CD8-positive, alpha-beta memory T cell (primary cell): Measurements from ENCODE around the gene VMP1. TPM values are rescaled to one million over a fixed set of nuclear protein-coding genes. Genes with fewer than 3 reads are reported as not detected.
"Not testable (repeated sequence)": the region's sequence is repeated elsewhere in the genome, so short reads cannot be mapped to it uniquely, and the experiment has no call there.

ENCODE experiments used
- CTCF ChIA-PET: fragments of 350-600 bp; sonication (Branson Sonifier 250); formaldehyde crosslinking; loops from one replicate; lab custom pipeline; 2021; ENCODE audit warnings: antibody characterized with exemption; lab: Charles Lee
- POLR2A ChIA-PET: fragments of 350-600 bp; sonication (Branson Sonifier 250); formaldehyde crosslinking; loops from one replicate; lab custom pipeline; 2021; ENCODE audit warnings: antibody characterized with exemption; lab: Charles Lee
- DNase-seq, 5 donors: peaks; one replicate each; pipeline versions ENCODE4 v3.0.0 to v3.0.0-alpha.2; 2020 to 2022; ENCODE audit warnings: mixed read lengths in 1 of 5
- H3K27ac ChIP-seq: one replicate; pipeline ENCODE4 v1.7.0; 2013; ENCODE audit warnings: low read depth, mild to moderate bottlenecking, low read length, moderate library complexity
- H3K27me3 ChIP-seq: 2 replicates; pipeline ENCODE4 v1.7.0; 2013; ENCODE audit warnings: low read length, mild to moderate bottlenecking; ENCODE audit not compliant: insufficient read depth, poor library complexity, severe bottlenecking
- H3K36me3 ChIP-seq: 2 replicates; pipeline ENCODE4 v1.7.0; 2013; ENCODE audit warnings: mild to moderate bottlenecking, low read length, moderate library complexity; ENCODE audit not compliant: insufficient read depth
- H3K4me1 ChIP-seq: 2 replicates; pipeline ENCODE4 v1.7.0; 2013; ENCODE audit warnings: mild to moderate bottlenecking, low read length, moderate library complexity; ENCODE audit not compliant: insufficient read depth
- H3K4me3 ChIP-seq: 2 replicates; pipeline ENCODE4 v1.7.0; 2013; ENCODE audit warnings: mild to moderate bottlenecking, low read length
- H3K9me3 ChIP-seq: 2 replicates; pipeline ENCODE4 v1.7.0; 2013; ENCODE audit warnings: mild to moderate bottlenecking, low read length
- H3K27ac Mint-ChIP-seq, 8 donors: one replicate each; pipeline ENCODE4 v1.8.0; 2020 to 2021; ENCODE audit warnings: mixed read lengths in 8 of 8, mild to moderate bottlenecking in 6 of 8, inconsistent platforms in 3 of 8, moderate library complexity in 3 of 8
- H3K27me3 Mint-ChIP-seq, 2 donors: one replicate each; pipeline ENCODE4 v1.8.0; 2020 to 2021; ENCODE audit warnings: mixed read lengths in 2 of 2, mild to moderate bottlenecking in 1 of 2, moderate library complexity in 1 of 2
- H3K36me3 Mint-ChIP-seq, 3 donors: one replicate each; pipeline ENCODE4 v1.8.0; 2020 to 2021; ENCODE audit warnings: mixed read lengths in 3 of 3, inconsistent platforms in 1 of 3, mild to moderate bottlenecking in 1 of 3
- H3K4me1 Mint-ChIP-seq, 3 donors: one replicate each; pipeline ENCODE4 v1.8.0; 2020 to 2021; ENCODE audit warnings: mixed read lengths in 3 of 3, inconsistent platforms in 1 of 3, mild to moderate bottlenecking in 1 of 3
- H3K4me3 Mint-ChIP-seq, 7 donors: one replicate each; pipeline ENCODE4 v1.8.0; 2020 to 2021; ENCODE audit warnings: mixed read lengths in 7 of 7, mild to moderate bottlenecking in 6 of 7, moderate library complexity in 4 of 7, inconsistent platforms in 2 of 7
- H3K9me3 Mint-ChIP-seq, 5 donors: one replicate each; pipeline ENCODE4 v1.8.0; 2020 to 2022; ENCODE audit warnings: mixed read lengths in 5 of 5, mild to moderate bottlenecking in 3 of 5, moderate library complexity in 2 of 5, inconsistent platforms in 1 of 5
- polyA plus RNA-seq: library from polyadenylated mRNA; unstranded; fragments of 300-500 nt; fragmentation: Illumina TruSeq; gene quantifications from one replicate; pipeline ENCODE4 v1.2.3, GENCODE V29; 2021
- total RNA-seq, 2 experiments: library from RNA; stranded (reverse); gene quantifications; one replicate each; pipeline ENCODE4 v1.2.3, GENCODE V29; 2021

Gene VMP1
- total and polyA plus RNA-seq, 3 experiments from 2014 or later = 57.0 to 151 (median 150) TPM

GRCh38 chr17:59790418-59790817, 83.0 kb downstream of the VMP1 start:
- H3K4me1 ChIP-seq = peaks cover 24% of the 10 kb centered on the region
- H3K27ac ChIP-seq, H3K27me3 ChIP-seq, H3K9me3 ChIP-seq, DNase-seq, H3K9me3 Mint-ChIP-seq, H3K36me3 ChIP-seq, H3K27me3 Mint-ChIP-seq, POLR2A ChIA-PET, H3K4me3 ChIP-seq: not testable (repeated sequence)
- Mint-ChIP-seq H3K4me3 (peak overlapping the region in 1 of 7 donors; percentile 9), H3K36me3 (peaks cover 5 to 18% (median 6%) of the 10 kb centered on the region in 3 donors), H3K4me1 (peaks cover 17 to 27% (median 26%) of the 10 kb centered on the region in 3 donors), H3K27ac (peak overlapping the region in 4 of 8 donors; percentile 17 to 59 (median 48))
- CTCF ChIA-PET = interaction anchor here (1.0 kb wide), 1 partner anchor 69 kb away, joined by 4 read pairs; no protein-coding TSS in a partner anchor

- Histone ChIP-seq H3K4me1 (peaks cover 19% of the 10 kb centered on the region), H3K9me3 (no peaks in the 10 kb centered on the region), H3K27me3 (no peaks in the 10 kb centered on the region), H3K27ac (no peak overlapping the region), H3K36me3 (peaks cover 2% of the 10 kb centered on the region), H3K4me3 (no peak overlapping the region)
- H3K27ac Mint-ChIP-seq = no peak overlapping the region
- ChIA-PET POLR2A (interaction anchor here (0.6 kb wide), 1 partner anchor 72 kb away, joined by 3 read pairs; no protein-coding TSS in a partner anchor), CTCF (interaction anchor here (1.0 kb wide), 1 partner anchor 69 kb away, joined by 4 read pairs; no protein-coding TSS in a partner anchor)
- H3K9me3 Mint-ChIP-seq = no peaks in the 10 kb centered on the region
- H3K4me1 Mint-ChIP-seq = peaks cover 17 to 27% (median 25%) of the 10 kb centered on the region in 3 donors
- H3K4me3 Mint-ChIP-seq = no peak overlapping the region
- DNase-seq = no peak
- H3K27me3 Mint-ChIP-seq = no peaks in the 10 kb centered on the region
- H3K36me3 Mint-ChIP-seq = peaks cover 5 to 19% (median 6%) of the 10 kb centered on the region in 3 donors
Observed at GRCh38 chr17:59790910-59791309, 83.5 kb downstream of the VMP1 start.

- no peak overlapping the region for H3K27ac ChIP-seq
- H3K4me3 ChIP-seq = no peak overlapping the region
- Mint-ChIP-seq H3K4me1 (peaks cover 8 to 23% (median 18%) of the 10 kb centered on the region in 3 donors), H3K27ac (peak overlapping the region in 3 of 8 donors; percentile 23 to 45 (median 33)), H3K4me3 (no peak overlapping the region), H3K9me3 (no peaks in the 10 kb centered on the region), H3K36me3 (peaks cover 6 to 25% (median 8%) of the 10 kb centered on the region in 3 donors), H3K27me3 (no peaks in the 10 kb centered on the region)
- peaks cover 15% of the 10 kb centered on the region for H3K4me1 ChIP-seq
- no peak for DNase-seq
- no peaks in the 10 kb centered on the region for H3K9me3 ChIP-seq
- H3K36me3 ChIP-seq = peaks cover 5% of the 10 kb centered on the region
- POLR2A ChIA-PET = interaction anchor here (0.6 kb wide), 1 partner anchor 71 kb away, joined by 3 read pairs; no protein-coding TSS in a partner anchor
- CTCF ChIA-PET = no interaction called here
- H3K27me3 ChIP-seq = no peaks in the 10 kb centered on the region
Observed at GRCh38 chr17:59791603-59792457, 84.4 kb downstream of the VMP1 start.

GRCh38 chr17:59792458-59792823, 85.0 kb downstream of the VMP1 start:
- H3K9me3 Mint-ChIP-seq, H3K4me1 ChIP-seq, H3K4me3 Mint-ChIP-seq, H3K36me3 ChIP-seq, H3K4me3 ChIP-seq, CTCF ChIA-PET, H3K27ac ChIP-seq, POLR2A ChIA-PET, DNase-seq, H3K9me3 ChIP-seq, H3K27me3 Mint-ChIP-seq, H3K27me3 ChIP-seq: not testable (repeated sequence)
- Mint-ChIP-seq H3K36me3 (peaks cover 6 to 25% (median 8%) of the 10 kb centered on the region in 3 donors), H3K4me1 (peaks cover 2 to 20% (median 15%) of the 10 kb centered on the region in 3 donors), H3K27ac (peak overlapping the region in 2 of 8 donors; percentile 23 to 33)

- Mint-ChIP-seq H3K27ac (no peak overlapping the region), H3K4me1 (peaks cover 4 to 28% (median 17%) of the 10 kb centered on the region in 3 donors), H3K9me3 (no peaks in the 10 kb centered on the region), H3K27me3 (no peaks in the 10 kb centered on the region), H3K4me3 (no peak overlapping the region), H3K36me3 (peaks cover 6 to 28% (median 8%) of the 10 kb centered on the region in 3 donors)
- ChIA-PET CTCF (no interaction called here), POLR2A (no interaction called here)
- H3K4me3 ChIP-seq = no peak overlapping the region
- no peaks in the 10 kb centered on the region for H3K9me3 ChIP-seq
- peaks cover 5% of the 10 kb centered on the region for H3K36me3 ChIP-seq
- no peaks in the 10 kb centered on the region for H3K27me3 ChIP-seq
- DNase-seq = no peak
- H3K4me1 ChIP-seq = peaks cover 3% of the 10 kb centered on the region
- no peak overlapping the region for H3K27ac ChIP-seq
Observed at GRCh38 chr17:59793205-59793604, 85.8 kb downstream of the VMP1 start.

- H3K36me3 ChIP-seq = peaks cover 5% of the 10 kb centered on the region
- H3K27ac Mint-ChIP-seq = peak overlapping the region in 2 of 8 donors; percentile 8 to 17
Observed at GRCh38 chr17:59796138-59796537, 88.7 kb downstream of the VMP1 start.

GRCh38 chr17:59796785-59797205, 89.3 kb downstream of the VMP1 start:
- Histone ChIP-seq H3K27me3 (no peaks in the 10 kb centered on the region), H3K4me1 (no peaks in the 10 kb centered on the region), H3K4me3 (no peak overlapping the region), H3K9me3 (no peaks in the 10 kb centered on the region), H3K36me3 (peaks cover 5% of the 10 kb centered on the region), H3K27ac (no peak overlapping the region)
- Mint-ChIP-seq H3K4me3 (no peak overlapping the region), H3K36me3 (peaks cover 3 to 21% (median 4%) of the 10 kb centered on the region in 3 donors), H3K9me3 (no peaks in the 10 kb centered on the region), H3K4me1 (peaks cover 8 to 31% (median 19%) of the 10 kb centered on the region in 3 donors), H3K27me3 (no peaks in the 10 kb centered on the region), H3K27ac (peak overlapping the region in 1 of 8 donors; percentile 12)
- ChIA-PET CTCF (no interaction called here), POLR2A (no interaction called here)
- DNase-seq = no peak

More at GRCh38 chr17:59796138-59796537, 88.7 kb downstream of the VMP1 start:
- no peaks in the 10 kb centered on the region for H3K9me3 ChIP-seq
- ChIA-PET CTCF (no interaction called here), POLR2A (no interaction called here)
- H3K27me3 Mint-ChIP-seq = no peaks in the 10 kb centered on the region
- no peaks in the 10 kb centered on the region for H3K4me1 ChIP-seq
- no peak overlapping the region for H3K4me3 ChIP-seq
- no peak for DNase-seq
- H3K4me3 Mint-ChIP-seq = no peak overlapping the region
- peaks cover 6 to 23% (median 6%) of the 10 kb centered on the region in 3 donors for H3K36me3 Mint-ChIP-seq
- no peak overlapping the region for H3K27ac ChIP-seq
- H3K9me3 Mint-ChIP-seq = no peaks in the 10 kb centered on the region
- no peaks in the 10 kb centered on the region for H3K27me3 ChIP-seq
- peaks cover 8 to 33% (median 19%) of the 10 kb centered on the region in 3 donors for H3K4me1 Mint-ChIP-seq

- Mint-ChIP-seq H3K9me3 (no peaks in the 10 kb centered on the region), H3K27ac (peak overlapping the region in 4 of 8 donors; percentile 3 to 48 (median 40)), H3K36me3 (peaks cover 3 to 16% (median 4%) of the 10 kb centered on the region in 3 donors), H3K4me3 (peak overlapping the region in 4 of 7 donors; percentile 38 to 53 (median 42)), H3K27me3 (no peaks in the 10 kb centered on the region), H3K4me1 (peaks cover 8 to 32% (median 22%) of the 10 kb centered on the region in 3 donors)
- ChIA-PET POLR2A (interaction anchor here (0.6 to 0.9 kb wide), 3 partner anchors 11 to 585 kb away, joined by 3 to 5 read pairs (median 3); no protein-coding TSS in a partner anchor), CTCF (no interaction called here)
- H3K4me3 ChIP-seq = no peak overlapping the region
- H3K36me3 ChIP-seq = peaks cover 5% of the 10 kb centered on the region
- no peak for DNase-seq
- no peaks in the 10 kb centered on the region for H3K4me1 ChIP-seq
- H3K9me3 ChIP-seq = no peaks in the 10 kb centered on the region
- no peak overlapping the region for H3K27ac ChIP-seq
- no peaks in the 10 kb centered on the region for H3K27me3 ChIP-seq
Observed at GRCh38 chr17:59798111-59798510, 90.7 kb downstream of the VMP1 start.
